ENCODE results near the gene LY86.
"Not testable (repeated sequence)": the region's sequence is repeated elsewhere in the genome, so short reads cannot be mapped to it uniquely, and the experiment has no call there.

LY86 gene

GRCh38 chr6:6596529-6597328, 8.2 kb downstream of the LY86 start:
- DNase-seq = no peak

GRCh38 chr6:6597682-6598081, 9.2 kb downstream of the LY86 start:
- no peak for DNase-seq

GRCh38 chr6:6599468-6599873, 11.0 kb downstream of the LY86 start:
- DNase-seq = no peak

GRCh38 chr6:6600875-6601274, 12.4 kb downstream of the LY86 start:
- no peak for DNase-seq

- no peak for DNase-seq
Measured at GRCh38 chr6:6602262-6602661, 13.7 kb downstream of the LY86 start.

- no peak for DNase-seq
Measured at GRCh38 chr6:6603317-6603716, 14.8 kb downstream of the LY86 start.

GRCh38 chr6:6604015-6604414, 15.5 kb downstream of the LY86 start:
- DNase-seq = no peak

- DNase-seq = no peak
Measured at GRCh38 chr6:6604566-6604965, 16.0 kb downstream of the LY86 start.

- no peak for DNase-seq
Measured at GRCh38 chr6:6605873-6606272, 17.4 kb downstream of the LY86 start.

- DNase-seq = not testable (repeated sequence)
Measured at GRCh38 chr6:6606391-6607030, 18.0 kb downstream of the LY86 start.

GRCh38 chr6:6609450-6609849, 20.9 kb downstream of the LY86 start:
- DNase-seq = no peak

- DNase-seq = peak; percentile 32
Measured at GRCh38 chr6:6610031-6610591, 21.6 kb downstream of the LY86 start.

- DNase-seq = no peak
Measured at GRCh38 chr6:6611486-6611885, 23.0 kb downstream of the LY86 start.

GRCh38 chr6:6612308-6612707, 23.8 kb downstream of the LY86 start:
- no peak for DNase-seq

- not testable (repeated sequence) for DNase-seq
Measured at GRCh38 chr6:6613103-6613718, 24.7 kb downstream of the LY86 start.

GRCh38 chr6:6614096-6614982, 25.8 kb downstream of the LY86 start:
- DNase-seq = peak; percentile 55

- DNase-seq = no peak
Measured at GRCh38 chr6:6614983-6615349, 26.4 kb downstream of the LY86 start.

GRCh38 chr6:6616656-6617055, 28.1 kb downstream of the LY86 start:
- DNase-seq = no peak

GRCh38 chr6:6619021-6619794, 30.7 kb downstream of the LY86 start:
- DNase-seq = no peak

- DNase-seq = no peak
Measured at GRCh38 chr6:6620766-6621425, 32.4 kb downstream of the LY86 start.

GRCh38 chr6:6622501-6622900, 34.0 kb downstream of the LY86 start:
- no peak for DNase-seq
